Fibroblast of the aortic adventitia (primary cell): Measurements from ENCODE around the gene ARSA. TPM values are rescaled to one million over a fixed set of nuclear protein-coding genes. Genes with fewer than 3 reads are reported as not detected.

Experiments
- DNase-seq: peaks from one replicate; pipeline ENCODE4 v3.0.0-alpha.2; 2010; ENCODE audit warnings: low read depth
- H3K4me3 ChIP-seq: 2 replicates; pipeline ENCODE4 v1.5.1; 2011; ENCODE audit warnings: low read depth, mild to moderate bottlenecking, control low read depth, low read length, moderate library complexity
- CTCF ChIP-seq: IDR thresholded peaks from 2 replicates; pipeline ENCODE4 v1.5.1; 2011; ENCODE audit warnings: mild to moderate bottlenecking, low read length, control low read depth, inconsistent platforms; ENCODE audit not compliant: insufficient read depth
- total RNA-seq: library from RNA; depleted of rRNA; stranded (reverse); fragments of >200 nt; gene quantifications from 2 replicates; pipeline ENCODE4 v1.2.3, GENCODE V29; 2012; ENCODE audit warnings: low replicate concordance

The ARSA gene
- total RNA-seq, 1 donor, result 21.9 TPM

GRCh38 chr22:50604256-50605001 lies 23.5 kb downstream of the ARSA start:
- no peak for DNase-seq
- no peak for TF ChIP-seq CTCF

GRCh38 chr22:50603511-50604255 lies 24.3 kb downstream of the ARSA start:
- DNase-seq, result no peak
- H3K4me3 ChIP-seq, result no peak overlapping the region
- TF ChIP-seq CTCF, result no peak

More at GRCh38 chr22:50604256-50605001, 23.5 kb downstream of the ARSA start:
- no peak overlapping the region for H3K4me3 ChIP-seq

GRCh38 chr22:50602338-50602700 lies 25.6 kb downstream of the ARSA start:
- H3K4me3 ChIP-seq, result no peak overlapping the region
- no peak for DNase-seq
- no peak for TF ChIP-seq CTCF

DNA sequence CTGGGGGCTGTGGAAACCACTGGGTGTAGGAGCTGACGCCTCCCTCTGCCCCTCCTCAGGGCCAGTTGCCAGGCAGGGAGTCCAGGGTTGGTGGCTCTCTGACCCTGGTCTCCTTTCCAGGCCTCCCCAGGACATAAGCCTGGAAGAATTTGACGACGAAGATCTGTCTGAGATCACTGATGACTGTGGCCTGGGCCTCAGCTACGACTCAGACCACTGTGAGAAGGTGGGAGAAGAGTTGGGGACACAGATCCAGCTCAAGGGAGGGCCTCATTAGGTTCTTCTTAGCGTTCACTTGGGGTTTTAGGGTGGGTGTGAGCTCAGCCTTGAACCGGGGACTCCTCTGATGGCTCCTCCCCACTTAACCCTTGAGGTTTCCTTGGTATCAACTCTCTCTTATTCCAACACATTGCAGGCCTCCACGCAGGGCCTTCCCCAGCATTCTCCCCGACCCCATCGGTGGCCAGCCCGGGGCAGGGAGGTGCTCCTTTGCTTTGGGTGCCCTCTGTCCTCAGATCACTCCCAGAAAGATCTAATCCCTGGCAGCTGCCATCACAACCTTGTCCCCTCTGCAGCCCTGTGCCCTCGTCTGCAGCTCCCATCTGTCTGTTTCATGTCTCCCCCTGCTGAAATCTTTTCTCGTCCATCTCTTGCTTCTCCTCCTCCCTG lies 26.1 kb downstream of the ARSA start:
- no peak for TF ChIP-seq CTCF
- H3K4me3 ChIP-seq, result no peak overlapping the region
- no peak for DNase-seq

GRCh38 chr22:50600967-50601668 lies 26.8 kb downstream of the ARSA start:
- no peak overlapping the region for H3K4me3 ChIP-seq
- TF ChIP-seq CTCF, result no peak
- DNase-seq, result no peak

- DNase-seq, result no peak
- H3K4me3 ChIP-seq, result peak within 1 kb of the TSS; percentile 22
Observed at GRCh38 chr22:50600538-50600937, 27.4 kb downstream of the ARSA start, which contains the start of gene MAPK8IP2. TSS of gene MAPK8IP2 (plus strand) at chr22:50600793. CDS start at chr22:50600819, 26 bp downstream.

More at GRCh38 chr22:50600538-50600937, 27.4 kb downstream of the ARSA start, which contains the start of gene MAPK8IP2:
- no peak for TF ChIP-seq CTCF
